GM19455 (cell line): ENCODE measurements around the gene RNF217.
"Not testable (repeated sequence)": the region's sequence is repeated elsewhere in the genome, so short reads cannot be mapped to it uniquely, and the experiment has no call there.

Experiments
- ATAC-seq: cut with Tn5 transposase; IDR thresholded peaks from one replicate; pipeline ENCODE4 v1.9.1; 2021; ENCODE audit not compliant: unreplicated experiment

The RNF217 gene

GRCh38 chr6:125050663-125051318 is 88.6 kb downstream of the RNF217 start:
- ATAC-seq, result no peak

GRCh38 chr6:125053809-125054208 is 91.6 kb downstream of the RNF217 start:
- no peak for ATAC-seq

- no peak for ATAC-seq
Measured at GRCh38 chr6:125054331-125054730, 92.1 kb downstream of the RNF217 start.

- no peak for ATAC-seq
Measured at GRCh38 chr6:125057392-125058246, 95.4 kb downstream of the RNF217 start.

GRCh38 chr6:125058546-125058945 is 96.3 kb downstream of the RNF217 start:
- no peak for ATAC-seq

GRCh38 chr6:125063307-125063706 is 101.1 kb downstream of the RNF217 start:
- no peak for ATAC-seq

GRCh38 chr6:125066140-125066539 is 103.9 kb downstream of the RNF217 start:
- no peak for ATAC-seq

GRCh38 chr6:125066964-125067363 is 104.7 kb downstream of the RNF217 start:
- ATAC-seq, result no peak

- no peak for ATAC-seq
Measured at GRCh38 chr6:125067552-125067951, 105.3 kb downstream of the RNF217 start.

- ATAC-seq, result no peak
Measured at GRCh38 chr6:125073071-125073470, 110.8 kb downstream of the RNF217 start.

- ATAC-seq, result no peak
Measured at GRCh38 chr6:125074120-125074519, 111.9 kb downstream of the RNF217 start.

- ATAC-seq, result not testable (repeated sequence)
Measured at GRCh38 chr6:125075073-125075472, 112.8 kb downstream of the RNF217 start.

- no peak for ATAC-seq
Measured at GRCh38 chr6:125075741-125076481, 113.7 kb downstream of the RNF217 start.

- ATAC-seq, result no peak
Measured at GRCh38 chr6:125076482-125076742, 114.2 kb downstream of the RNF217 start.

- no peak for ATAC-seq
Measured at GRCh38 chr6:125077453-125077852, 115.2 kb downstream of the RNF217 start.

- ATAC-seq, result no peak
Measured at GRCh38 chr6:125078602-125079321, 116.5 kb downstream of the RNF217 start.

- no peak for ATAC-seq
Measured at GRCh38 chr6:125082908-125083683, 120.9 kb downstream of the RNF217 start.

- no peak for ATAC-seq
Measured at GRCh38 chr6:125083684-125083990, 121.4 kb downstream of the RNF217 start.

GRCh38 chr6:125086716-125087115 is 124.5 kb downstream of the RNF217 start:
- ATAC-seq, result no peak

- no peak for ATAC-seq
Measured at GRCh38 chr6:125088963-125089362, 126.7 kb downstream of the RNF217 start.

- ATAC-seq, result no peak
Measured at GRCh38 chr6:125094563-125094962, 132.3 kb downstream of the RNF217 start.
